ENCODE measurements around the gene ACTRT2. TPM values are rescaled to one million over a fixed set of nuclear protein-coding genes. Genes with fewer than 3 reads are reported as not detected.

Gene ACTRT2
- polyA plus RNA-seq, 1 of the 3 experiments (the other 2 are of a cell fraction) = not detected

GRCh38 chr1:3038571-3039181 is 17.4 kb downstream of the ACTRT2 start:
- Histone ChIP-seq H3K4me3 (ENCODE audit: low read depth in 2 of 2, low read length in 1 of 2) (no peak overlapping the region), H3K79me2 (ENCODE audit: insufficient read depth) (no peaks in the 10 kb centered on the region), H3K9me3 (no peaks in the 10 kb centered on the region), H4K20me1 (ENCODE audit: insufficient read depth) (no peaks in the 10 kb centered on the region), H3K9me2 (no peaks in the 10 kb centered on the region), H3F3A (replicated peaks; ENCODE audit: insufficient read depth) (no peaks in the 10 kb centered on the region), H3K4me1 (ENCODE audit: control insufficient read depth in 1 of 2, insufficient read depth in 2 of 2, low read depth in 1 of 2, low read length in 1 of 2) (no peaks in the 10 kb centered on the region), H3K4me2 (no peak overlapping the region), H3K9ac (no peak overlapping the region), H3K27ac (ENCODE audit: low read depth in 2 of 2, low read length in 1 of 2) (no peak overlapping the region), H2AFZ (ENCODE audit: low read depth) (no peak overlapping the region), H3K27me3 (ENCODE audit: insufficient read depth) (no peaks in the 10 kb centered on the region), H3K36me3 (replicated peaks in 1 of 2; ENCODE audit: control insufficient read depth in 1 of 2, insufficient read depth in 2 of 2, low read length in 1 of 2) (no peaks in the 10 kb centered on the region)
- DNase-seq = no peak
- TF ChIP-seq REST (IDR thresholded peaks at IDR 0.05; ENCODE audit: low read depth, low read length) = no peak
- TF ChIP-seq GABPA (IDR thresholded peaks at IDR 0.05; ENCODE audit: low read depth) = no peak
- no peak for TF ChIP-seq USF1 (IDR thresholded peaks at IDR 0.05; ENCODE audit: borderline replicate concordance, low read depth)
- no peak for TF ChIP-seq JUND (IDR thresholded peaks at IDR 0.05)
- no peak for TF ChIP-seq EZH2phosphoT487 (IDR thresholded peaks at IDR 0.05; ENCODE audit: borderline replicate concordance, low read depth)
- no peak for TF ChIP-seq TCF12 (IDR thresholded peaks at IDR 0.05)
- TF ChIP-seq RXRA (IDR thresholded peaks at IDR 0.05; ENCODE audit: borderline replicate concordance, low read depth) = no peak
- TF ChIP-seq FOXM1 (IDR thresholded peaks at IDR 0.05; ENCODE audit: low read depth) = no peak
- no peak for TF ChIP-seq NFIC (IDR thresholded peaks at IDR 0.05; ENCODE audit: borderline replicate concordance)
- no peak for TF ChIP-seq RFX5 (IDR thresholded peaks at IDR 0.05; ENCODE audit: low read length)
- no peak for TF ChIP-seq NRF1 (IDR thresholded peaks at IDR 0.05; ENCODE audit: low read depth, low read length)
- TF ChIP-seq YY1 (IDR thresholded peaks at IDR 0.05; ENCODE audit: low read depth) = no peak
- no peak for TF ChIP-seq CHD2 (IDR thresholded peaks at IDR 0.05; ENCODE audit: low read length, partially characterized antibody)
- no peak for TF ChIP-seq MXI1 (IDR thresholded peaks at IDR 0.05; ENCODE audit: low read depth, low read length)
- TF ChIP-seq RAD21 (IDR thresholded peaks at IDR 0.05; ENCODE audit: low read length) = no peak
- no peak for TF ChIP-seq EP300 (IDR thresholded peaks at IDR 0.05; ENCODE audit: borderline replicate concordance in 1 of 2, low read depth in 1 of 2, low read length in 1 of 2)
- 7% methylated on average over 5 of the region's 19 CpGs for WGBS (ENCODE audit: low lambda C conversion rate)
- POLR2A ChIA-PET = no interaction called here
- CTCF ChIA-PET = interaction anchor here (1.3 kb wide), 1 partner anchor 10 kb away, joined by 3 read pairs; no protein-coding TSS in a partner anchor

Data from SK-N-SH (cell line).